Astrocyte of the cerebellum (primary cell): Measurements from ENCODE around the gene PLPP6.

ENCODE experiments used
- DNase-seq: peaks from one replicate; pipeline ENCODE4 v3.0.0-alpha.2; 2011; ENCODE audit warnings: low read depth
- H3K4me3 ChIP-seq: 2 replicates; pipeline ENCODE4 v1.5.1; 2011; ENCODE audit warnings: mild to moderate bottlenecking, low read depth, low read length, moderate library complexity
- in situ Hi-C: cut with HindIII; loops from 2 replicates; pipeline ENCODE4 v1.10.0; 2017; ENCODE audit warnings: low sequenced_read_pairs
- TF ChIP-seq, protein P1 (sequence below): IDR thresholded peaks from 2 replicates; pipeline ENCODE4 v1.5.1; 2012; ENCODE audit warnings: low read length, low read depth, moderate library complexity, mild to moderate bottlenecking; ENCODE audit errors: missing control alignments

Gene PLPP6

DNA sequence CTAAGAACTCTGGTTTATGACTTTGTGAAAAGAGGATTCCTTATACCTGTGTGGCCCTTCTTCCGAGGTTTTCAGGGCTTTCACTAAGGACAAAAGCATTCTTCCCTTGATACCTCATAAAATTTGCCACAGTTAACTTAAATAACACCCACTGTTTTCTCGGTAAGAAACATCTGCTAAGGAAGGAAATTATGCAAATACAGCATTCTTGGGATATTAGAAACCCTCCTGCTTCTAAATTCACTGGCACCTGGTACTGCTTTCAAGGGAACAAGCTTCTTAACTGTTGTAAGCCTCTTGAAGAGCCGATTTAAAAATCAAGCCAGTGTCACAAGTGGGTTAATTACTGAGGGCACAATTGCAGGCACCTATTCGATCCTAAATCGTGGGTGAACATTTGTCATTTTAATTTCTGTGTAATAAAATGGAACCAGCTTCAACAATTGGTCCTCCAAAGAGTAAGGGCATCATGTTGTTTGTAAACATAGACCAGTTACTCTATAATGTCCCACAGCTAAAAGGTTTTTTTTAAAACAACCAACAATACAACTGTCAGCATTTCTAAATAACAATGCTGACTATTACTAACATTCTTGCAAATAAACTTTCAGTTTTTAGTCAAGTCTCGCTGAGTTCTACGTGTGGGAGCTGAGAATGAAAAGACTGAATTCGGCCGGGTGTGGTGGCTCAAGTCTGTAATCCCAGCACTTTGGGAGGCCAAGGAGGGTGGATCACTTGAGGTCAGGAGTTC lies 52.3 kb downstream of the PLPP6 start:
- peak; percentile 34 for DNase-seq
- in situ Hi-C loops = no loop called here
- no peak overlapping the region for H3K4me3 ChIP-seq
- TF ChIP-seq, protein P1, sequence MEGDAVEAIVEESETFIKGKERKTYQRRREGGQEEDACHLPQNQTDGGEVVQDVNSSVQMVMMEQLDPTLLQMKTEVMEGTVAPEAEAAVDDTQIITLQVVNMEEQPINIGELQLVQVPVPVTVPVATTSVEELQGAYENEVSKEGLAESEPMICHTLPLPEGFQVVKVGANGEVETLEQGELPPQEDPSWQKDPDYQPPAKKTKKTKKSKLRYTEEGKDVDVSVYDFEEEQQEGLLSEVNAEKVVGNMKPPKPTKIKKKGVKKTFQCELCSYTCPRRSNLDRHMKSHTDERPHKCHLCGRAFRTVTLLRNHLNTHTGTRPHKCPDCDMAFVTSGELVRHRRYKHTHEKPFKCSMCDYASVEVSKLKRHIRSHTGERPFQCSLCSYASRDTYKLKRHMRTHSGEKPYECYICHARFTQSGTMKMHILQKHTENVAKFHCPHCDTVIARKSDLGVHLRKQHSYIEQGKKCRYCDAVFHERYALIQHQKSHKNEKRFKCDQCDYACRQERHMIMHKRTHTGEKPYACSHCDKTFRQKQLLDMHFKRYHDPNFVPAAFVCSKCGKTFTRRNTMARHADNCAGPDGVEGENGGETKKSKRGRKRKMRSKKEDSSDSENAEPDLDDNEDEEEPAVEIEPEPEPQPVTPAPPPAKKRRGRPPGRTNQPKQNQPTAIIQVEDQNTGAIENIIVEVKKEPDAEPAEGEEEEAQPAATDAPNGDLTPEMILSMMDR = no peak
